ENCODE data around the gene MECP2.

DNA sequence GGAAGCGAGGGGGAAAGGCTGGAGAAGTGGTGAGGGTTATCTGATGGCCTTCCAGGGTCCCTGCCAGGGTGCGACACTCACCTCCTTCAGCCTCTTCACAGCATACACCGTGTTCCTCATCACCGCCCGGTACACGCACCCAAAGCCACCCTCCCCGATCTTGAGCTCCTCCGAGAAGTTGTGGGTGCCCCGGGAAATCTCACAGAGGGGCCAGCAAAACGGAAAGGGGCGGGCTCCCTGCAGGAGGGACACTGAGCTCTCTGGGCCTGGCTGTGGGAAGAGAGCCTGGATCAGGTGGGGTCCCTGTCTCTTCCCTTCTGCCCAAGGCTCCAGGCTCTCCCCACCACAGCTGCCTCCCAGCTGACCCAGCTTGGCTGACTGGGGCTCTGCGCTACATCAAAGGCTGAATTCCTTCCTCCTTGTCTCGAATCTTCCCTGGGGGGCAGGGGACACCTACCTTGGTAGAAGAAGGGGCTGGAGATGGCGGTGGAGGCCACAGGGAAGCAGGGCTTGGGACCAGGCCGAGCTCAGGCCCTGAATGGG is 78.9 kb downstream of the MECP2 start:
- TF ChIP-seq, protein P1, sequence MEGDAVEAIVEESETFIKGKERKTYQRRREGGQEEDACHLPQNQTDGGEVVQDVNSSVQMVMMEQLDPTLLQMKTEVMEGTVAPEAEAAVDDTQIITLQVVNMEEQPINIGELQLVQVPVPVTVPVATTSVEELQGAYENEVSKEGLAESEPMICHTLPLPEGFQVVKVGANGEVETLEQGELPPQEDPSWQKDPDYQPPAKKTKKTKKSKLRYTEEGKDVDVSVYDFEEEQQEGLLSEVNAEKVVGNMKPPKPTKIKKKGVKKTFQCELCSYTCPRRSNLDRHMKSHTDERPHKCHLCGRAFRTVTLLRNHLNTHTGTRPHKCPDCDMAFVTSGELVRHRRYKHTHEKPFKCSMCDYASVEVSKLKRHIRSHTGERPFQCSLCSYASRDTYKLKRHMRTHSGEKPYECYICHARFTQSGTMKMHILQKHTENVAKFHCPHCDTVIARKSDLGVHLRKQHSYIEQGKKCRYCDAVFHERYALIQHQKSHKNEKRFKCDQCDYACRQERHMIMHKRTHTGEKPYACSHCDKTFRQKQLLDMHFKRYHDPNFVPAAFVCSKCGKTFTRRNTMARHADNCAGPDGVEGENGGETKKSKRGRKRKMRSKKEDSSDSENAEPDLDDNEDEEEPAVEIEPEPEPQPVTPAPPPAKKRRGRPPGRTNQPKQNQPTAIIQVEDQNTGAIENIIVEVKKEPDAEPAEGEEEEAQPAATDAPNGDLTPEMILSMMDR (IDR thresholded peaks at IDR 0.05; ENCODE audit: poor library complexity), result no peak
- TF ChIP-seq EZH2 (IDR thresholded peaks at IDR 0.05; ENCODE audit: borderline replicate concordance), result no peak

Data from hepatocyte (in vitro differentiated cells).